Measurements from ENCODE around the gene SSH2. TPM values are rescaled to one million over a fixed set of nuclear protein-coding genes. Genes with fewer than 3 reads are reported as not detected.
A peak's percentile ranks its signal among the peaks of the same experiment; 100 is the strongest.

Gene SSH2
- total RNA-seq, 1 experiment from 2014 or later, result 15.2 TPM

DNA sequence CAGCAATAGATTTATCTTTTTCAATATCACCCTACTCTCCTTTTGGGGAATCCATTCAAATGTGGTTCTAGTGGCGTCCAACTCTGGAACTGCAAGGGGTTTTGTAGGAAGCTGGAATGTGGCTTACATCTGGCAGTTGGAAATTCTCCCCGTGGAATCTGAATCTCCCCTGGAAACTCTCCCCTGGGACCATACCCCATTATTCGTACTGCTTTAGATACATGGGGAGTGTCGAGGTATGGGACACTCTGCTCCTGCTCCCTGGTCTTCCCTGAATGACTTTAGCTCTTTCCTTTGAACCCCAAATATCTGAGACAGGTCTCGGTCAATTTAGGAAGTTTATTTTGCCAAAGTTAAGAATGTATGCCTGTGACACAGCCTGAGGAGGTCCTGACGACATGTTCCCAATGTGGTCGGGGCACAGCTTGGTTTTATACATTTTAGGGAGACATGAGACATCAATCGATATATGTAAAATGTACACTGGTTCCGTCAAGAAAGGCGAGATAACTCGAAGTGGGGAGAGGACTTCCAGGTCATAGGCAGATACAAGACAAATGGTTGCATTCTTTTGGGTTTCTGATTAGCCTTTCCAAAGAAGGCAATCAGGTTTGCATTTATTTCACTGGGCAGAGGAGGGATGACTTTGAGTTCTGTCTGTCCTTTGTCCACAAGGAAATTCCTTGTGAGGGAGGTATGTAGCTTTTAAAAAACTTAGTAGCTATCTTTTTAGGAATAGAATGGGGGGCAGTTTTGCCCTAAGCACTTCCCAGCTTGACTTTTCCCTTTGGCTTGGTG is 218.2 kb downstream of the SSH2 start:
- no peak for DNase-seq (ENCODE audit: low read depth, low spot score)
- in situ Hi-C loops (cut with HindIII; ENCODE audit: low pct_unique_long_range_greater_than_20kb, low sequenced_read_pairs), result no loop called here

DNA sequence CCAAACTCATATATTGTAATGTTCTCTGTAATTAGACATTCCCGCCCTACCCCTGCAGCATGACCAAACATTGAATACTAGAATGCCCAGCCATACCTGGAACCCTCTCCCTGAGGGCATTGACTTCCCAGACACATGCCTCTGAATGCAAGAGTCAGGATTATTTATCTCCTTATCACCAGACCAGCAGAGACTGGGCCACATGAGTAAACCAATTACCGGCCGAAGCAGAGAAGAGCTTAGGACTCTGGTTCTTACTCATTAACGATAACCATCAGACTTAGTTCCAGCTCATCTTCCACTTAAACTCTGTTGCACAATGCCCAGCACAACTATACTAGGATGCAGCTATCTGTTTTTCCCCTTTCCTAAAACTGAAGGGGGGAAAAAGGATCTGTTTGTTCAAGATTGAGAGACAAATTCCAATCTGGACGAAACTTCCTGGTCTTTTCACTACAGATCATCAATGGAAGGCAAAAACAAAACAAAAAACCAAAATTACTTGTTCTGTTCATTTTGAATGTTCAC is 219.1 kb downstream of the SSH2 start:
- in situ Hi-C loops (cut with HindIII; ENCODE audit: low pct_unique_long_range_greater_than_20kb, low sequenced_read_pairs), result no loop called here
- no peak for DNase-seq (ENCODE audit: low read depth, low spot score)

DNA sequence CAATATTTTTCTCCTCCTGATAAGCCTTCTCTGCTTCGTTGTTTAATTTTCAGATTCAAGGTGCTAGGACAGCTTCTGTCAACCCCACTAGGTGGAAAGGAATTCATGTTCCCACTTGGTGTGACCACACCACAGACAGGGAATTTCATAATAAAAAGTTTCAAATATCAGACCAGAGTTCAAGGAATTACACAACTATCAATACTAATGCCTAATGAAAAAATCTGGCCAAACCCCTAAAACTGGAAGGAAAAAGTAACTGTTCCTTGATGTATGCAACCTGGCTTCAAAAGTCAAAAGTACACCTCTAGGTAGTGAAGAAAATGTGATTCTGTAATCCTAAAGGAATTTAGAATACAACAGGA is 219.5 kb downstream of the SSH2 start:
- in situ Hi-C loops (cut with HindIII; ENCODE audit: low pct_unique_long_range_greater_than_20kb, low sequenced_read_pairs), result no loop called here
- DNase-seq (ENCODE audit: low read depth, low spot score), result no peak

DNA sequence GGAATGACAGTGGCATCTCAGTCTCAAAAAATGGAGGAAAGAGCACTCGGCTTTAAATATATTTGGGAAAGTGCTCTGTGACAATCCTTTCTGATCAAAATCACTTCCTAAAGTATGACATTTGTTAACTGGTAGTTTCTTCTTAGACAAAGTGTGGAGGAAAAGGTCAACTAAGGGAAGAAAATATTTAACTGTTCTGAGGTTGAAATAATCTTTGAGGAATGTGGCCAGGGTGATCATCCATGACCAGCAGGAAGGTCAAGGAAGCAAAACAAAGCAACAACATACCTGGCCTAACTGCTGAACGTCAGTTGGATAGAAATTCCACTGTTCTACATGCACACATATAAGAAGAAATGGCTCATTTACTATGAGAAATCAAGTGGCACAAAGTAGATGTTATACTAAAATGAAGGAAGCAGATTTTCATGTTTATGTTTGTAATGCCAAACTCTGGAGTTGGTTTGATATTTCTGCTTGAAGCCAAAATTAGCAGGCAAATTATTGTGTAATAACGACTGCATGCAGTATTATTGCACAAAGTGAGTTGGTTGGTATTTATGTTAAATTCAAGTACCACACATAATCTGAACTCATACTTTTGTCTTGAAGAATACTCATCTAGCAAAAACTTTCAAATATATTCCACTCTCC is 220.0 kb downstream of the SSH2 start:
- DNase-seq (ENCODE audit: low read depth, low spot score), result no peak
- in situ Hi-C loops (cut with HindIII; ENCODE audit: low pct_unique_long_range_greater_than_20kb, low sequenced_read_pairs), result no loop called here

DNA sequence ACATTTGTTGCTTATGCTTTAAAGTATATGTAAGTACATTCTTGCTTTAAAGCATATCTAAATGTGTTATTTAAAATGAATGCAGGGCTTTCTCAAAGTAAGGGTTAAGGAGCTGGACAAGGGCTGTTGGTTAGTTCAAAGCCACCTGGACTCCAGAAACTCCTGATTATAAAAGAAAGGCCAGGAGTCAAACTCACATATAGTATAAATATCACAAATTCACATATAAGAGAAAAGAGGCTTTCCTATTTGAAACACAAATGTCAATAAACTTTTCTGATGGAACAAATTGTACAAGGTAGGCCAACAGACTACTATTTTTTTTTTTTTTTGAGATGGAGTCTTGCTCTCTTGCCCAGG is 222.8 kb downstream of the SSH2 start:
- in situ Hi-C loops (cut with HindIII; ENCODE audit: low pct_unique_long_range_greater_than_20kb, low sequenced_read_pairs), result no loop called here
- no peak for DNase-seq (ENCODE audit: low read depth, low spot score)

DNA sequence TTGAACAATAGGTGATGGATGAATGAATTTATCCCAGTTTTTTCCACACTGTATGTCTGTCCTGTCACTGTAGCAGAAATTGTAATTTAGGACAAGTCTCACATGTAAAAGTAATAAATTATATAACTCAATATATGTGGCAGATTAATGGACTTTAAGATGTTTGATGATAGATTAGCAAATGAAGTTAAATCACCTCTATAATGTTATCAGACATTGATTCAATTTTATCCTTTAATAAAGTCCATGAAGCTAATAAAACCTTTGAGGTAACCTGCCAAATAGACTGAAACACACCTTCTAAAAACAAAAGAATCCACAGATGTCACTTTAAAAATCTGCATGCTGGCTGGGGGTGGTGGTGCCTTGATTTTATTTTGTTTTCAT is 224.0 kb downstream of the SSH2 start:
- in situ Hi-C loops (cut with HindIII; ENCODE audit: low pct_unique_long_range_greater_than_20kb, low sequenced_read_pairs), result no loop called here
- DNase-seq (ENCODE audit: low read depth, low spot score), result no peak

DNA sequence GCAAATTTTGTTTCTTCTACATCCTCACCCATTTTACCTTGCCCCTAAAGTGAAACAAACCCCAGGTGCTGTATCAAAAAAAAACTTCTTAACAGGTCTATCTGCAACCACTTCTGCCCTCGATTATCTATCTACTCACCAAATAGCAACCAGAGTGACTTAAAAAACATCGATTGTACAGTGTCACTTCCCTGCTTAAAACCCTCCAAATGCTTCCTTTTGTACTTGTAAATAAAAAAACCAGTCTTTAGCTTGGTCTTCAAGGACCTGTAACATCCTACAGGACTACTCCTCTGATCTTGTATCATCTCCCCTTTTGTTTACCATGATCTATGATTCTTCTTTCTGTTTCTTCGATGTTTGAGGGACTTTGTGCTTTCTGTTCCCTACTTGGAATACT is 224.6 kb downstream of the SSH2 start:
- in situ Hi-C loops (cut with HindIII; ENCODE audit: low pct_unique_long_range_greater_than_20kb, low sequenced_read_pairs), result no loop called here
- no peak for DNase-seq (ENCODE audit: low read depth, low spot score)

DNA sequence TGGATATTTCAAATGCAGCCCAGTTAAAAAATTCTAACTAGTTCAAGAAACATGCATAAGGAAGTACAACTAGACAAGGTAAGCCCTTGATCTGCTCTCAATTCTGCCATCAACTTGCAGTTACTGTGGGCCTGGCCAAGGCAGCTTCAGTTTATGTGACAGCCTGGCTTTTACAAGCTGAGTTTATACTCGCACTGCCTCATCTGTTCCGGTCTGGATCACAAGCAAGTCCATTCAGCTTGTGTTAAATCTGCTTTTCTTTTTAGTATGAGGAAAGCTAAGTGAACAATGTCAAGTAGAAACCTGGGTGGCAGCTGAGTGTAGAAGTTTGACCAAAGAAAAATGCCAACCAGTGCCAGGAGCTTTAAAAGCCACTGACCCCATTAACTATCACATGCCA is 230.7 kb downstream of the SSH2 start:
- in situ Hi-C loops (cut with HindIII; ENCODE audit: low pct_unique_long_range_greater_than_20kb, low sequenced_read_pairs), result no loop called here

DNA sequence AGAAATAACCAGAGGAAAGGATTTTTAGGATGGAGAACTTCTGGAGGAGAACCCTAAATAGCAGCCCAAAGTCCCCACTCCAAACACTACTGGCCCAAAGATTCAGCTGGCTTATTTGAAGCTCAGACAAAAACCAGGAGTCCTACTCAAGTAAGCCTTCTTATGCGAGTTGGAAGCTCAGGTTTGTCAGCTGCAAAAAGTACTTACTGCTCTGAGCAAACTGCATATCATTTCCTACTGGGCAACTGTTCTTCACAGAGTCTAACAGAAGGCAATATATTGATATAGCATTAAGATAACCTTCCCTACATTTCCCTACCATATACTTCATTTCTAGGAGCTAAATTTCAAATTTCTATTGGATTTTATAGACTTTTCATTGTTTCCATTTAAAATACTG is 231.2 kb downstream of the SSH2 start:
- DNase-seq (ENCODE audit: low read depth, low spot score), result no peak
- in situ Hi-C loops (cut with HindIII; ENCODE audit: low pct_unique_long_range_greater_than_20kb, low sequenced_read_pairs), result no loop called here

More for the DNA sequence above, 230.7 kb downstream of the SSH2 start:
- DNase-seq (ENCODE audit: low read depth, low spot score), result peak; percentile 6

DNA sequence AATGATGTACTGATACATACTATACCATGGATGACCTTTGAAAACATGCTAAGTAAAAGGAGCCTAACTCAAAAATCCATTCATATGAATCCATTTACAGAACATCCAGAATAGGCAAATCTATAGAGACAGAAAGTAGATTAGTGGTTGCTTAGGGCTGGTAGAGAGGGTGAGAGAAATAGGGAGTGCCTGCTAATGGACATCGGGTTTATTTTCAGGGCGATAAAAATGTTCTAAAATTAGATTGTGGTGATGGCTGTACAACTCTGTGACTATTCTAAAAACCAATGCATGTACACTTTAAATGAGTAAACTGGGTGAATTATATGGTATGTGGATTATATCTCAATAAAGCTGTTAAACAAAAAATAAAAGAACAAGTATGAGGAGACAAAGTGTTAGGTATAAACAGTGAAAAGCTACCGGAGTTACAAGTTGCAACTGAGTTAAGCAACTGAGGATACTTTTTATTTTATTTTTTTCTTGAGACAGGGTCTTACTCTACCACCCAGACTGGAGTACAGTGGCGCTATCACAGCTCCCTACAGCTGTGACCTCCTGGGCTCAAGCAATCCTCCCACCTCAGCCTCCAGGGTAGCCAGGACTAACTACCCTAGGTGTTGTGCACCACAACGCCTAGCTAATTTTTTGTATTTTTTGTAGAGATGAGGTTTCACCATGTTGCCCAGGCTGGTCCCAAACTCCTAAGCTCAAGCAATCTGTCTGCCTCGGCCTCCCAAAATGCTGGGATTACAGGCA is 231.8 kb downstream of the SSH2 start:
- in situ Hi-C loops (cut with HindIII; ENCODE audit: low pct_unique_long_range_greater_than_20kb, low sequenced_read_pairs), result no loop called here
- no peak for DNase-seq (ENCODE audit: low read depth, low spot score)

DNA sequence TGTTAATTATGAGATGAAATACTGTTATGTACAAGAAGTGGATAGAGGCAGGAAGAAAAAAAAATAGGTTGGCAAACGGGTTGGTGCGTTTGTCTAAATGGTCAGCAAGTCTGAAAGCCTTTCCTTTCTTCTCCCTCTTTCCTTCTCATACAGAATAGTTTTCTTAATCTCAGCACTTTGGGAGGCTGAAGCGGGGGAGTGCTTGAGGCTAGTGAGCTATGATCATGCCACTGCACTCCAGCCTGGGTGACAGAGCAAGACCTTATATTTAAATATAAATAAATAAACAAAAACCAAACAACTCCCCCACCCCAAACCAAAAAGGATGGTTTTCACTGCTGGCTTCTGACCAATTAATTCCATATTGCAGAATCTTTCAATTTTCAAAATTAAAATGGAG is 232.7 kb downstream of the SSH2 start:
- in situ Hi-C loops (cut with HindIII; ENCODE audit: low pct_unique_long_range_greater_than_20kb, low sequenced_read_pairs), result no loop called here

DNA sequence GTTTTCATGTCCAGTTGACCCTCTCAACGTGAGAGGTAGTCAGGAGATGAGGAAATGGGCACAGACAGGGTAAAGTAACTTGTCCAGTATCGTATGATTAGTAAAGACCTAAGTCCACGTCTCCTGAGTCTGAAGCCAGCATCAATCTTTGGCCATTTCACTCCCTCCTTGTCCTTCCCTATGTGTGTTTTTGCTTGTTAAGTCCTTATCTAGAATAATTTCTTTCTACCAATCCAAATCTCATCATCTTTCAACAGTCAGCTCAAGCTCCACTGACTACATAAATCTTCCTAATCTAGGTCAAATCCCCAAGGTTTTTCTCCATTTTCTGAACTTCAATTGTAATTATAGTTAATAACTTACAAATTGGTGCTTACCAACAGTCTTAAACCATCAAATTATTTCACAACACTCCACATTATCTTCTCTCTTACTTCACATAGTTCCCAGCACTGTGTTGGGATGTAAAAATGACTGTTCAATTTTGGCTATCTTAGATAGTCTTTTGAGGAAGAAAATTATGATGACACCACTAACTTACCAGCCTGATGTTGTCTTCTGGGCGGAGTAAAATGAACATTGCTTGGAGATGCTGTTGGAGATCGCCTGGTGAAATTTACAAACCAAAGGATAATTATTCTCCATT is 235.0 kb downstream of the SSH2 start:
- in situ Hi-C loops (cut with HindIII; ENCODE audit: low pct_unique_long_range_greater_than_20kb, low sequenced_read_pairs), result no loop called here
- no peak for DNase-seq (ENCODE audit: low read depth, low spot score)

More for the DNA sequence above, 232.7 kb downstream of the SSH2 start:
- no peak for DNase-seq (ENCODE audit: low read depth, low spot score)

DNA sequence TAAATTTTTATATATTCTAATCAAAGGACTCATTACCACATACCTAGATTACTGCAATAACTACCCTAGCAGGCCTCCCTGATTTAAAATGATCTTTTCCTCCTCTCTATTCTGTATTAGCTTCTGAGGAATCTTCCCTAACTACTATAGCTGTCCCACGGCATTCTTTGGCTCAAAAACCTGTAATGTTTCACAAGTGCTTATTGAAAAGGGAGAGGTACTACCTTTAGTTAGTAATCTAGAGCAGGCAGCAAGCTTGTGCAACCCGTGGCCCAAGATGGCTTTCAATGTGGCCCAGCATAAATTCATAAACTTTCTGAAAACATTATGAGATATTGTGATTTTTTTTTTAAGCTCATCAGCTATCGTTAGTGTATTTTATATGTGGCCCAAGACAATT is 236.3 kb downstream of the SSH2 start:
- in situ Hi-C loops (cut with HindIII; ENCODE audit: low pct_unique_long_range_greater_than_20kb, low sequenced_read_pairs), result no loop called here
- DNase-seq (ENCODE audit: low read depth, low spot score), result no peak

DNA sequence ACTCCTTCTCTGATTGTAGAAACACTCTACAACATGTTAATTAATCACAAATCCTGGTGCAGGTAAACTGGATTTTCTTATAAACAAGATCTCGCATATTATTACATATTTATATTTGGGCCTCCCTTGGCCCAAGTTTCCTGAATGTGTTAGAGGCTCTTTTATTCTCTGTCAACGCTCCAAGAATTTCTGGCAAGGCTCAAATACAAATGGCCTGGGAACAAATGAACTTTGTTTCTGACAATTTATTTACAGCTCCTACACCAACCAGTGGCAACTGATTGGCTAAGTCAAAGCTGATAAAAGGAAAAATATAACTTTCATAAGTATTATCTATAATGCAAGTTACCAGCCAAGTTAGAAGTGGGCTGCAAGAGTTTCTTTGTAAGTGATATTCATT is 242.4 kb downstream of the SSH2 start:
- in situ Hi-C loops (cut with HindIII; ENCODE audit: low pct_unique_long_range_greater_than_20kb, low sequenced_read_pairs), result no loop called here

DNA sequence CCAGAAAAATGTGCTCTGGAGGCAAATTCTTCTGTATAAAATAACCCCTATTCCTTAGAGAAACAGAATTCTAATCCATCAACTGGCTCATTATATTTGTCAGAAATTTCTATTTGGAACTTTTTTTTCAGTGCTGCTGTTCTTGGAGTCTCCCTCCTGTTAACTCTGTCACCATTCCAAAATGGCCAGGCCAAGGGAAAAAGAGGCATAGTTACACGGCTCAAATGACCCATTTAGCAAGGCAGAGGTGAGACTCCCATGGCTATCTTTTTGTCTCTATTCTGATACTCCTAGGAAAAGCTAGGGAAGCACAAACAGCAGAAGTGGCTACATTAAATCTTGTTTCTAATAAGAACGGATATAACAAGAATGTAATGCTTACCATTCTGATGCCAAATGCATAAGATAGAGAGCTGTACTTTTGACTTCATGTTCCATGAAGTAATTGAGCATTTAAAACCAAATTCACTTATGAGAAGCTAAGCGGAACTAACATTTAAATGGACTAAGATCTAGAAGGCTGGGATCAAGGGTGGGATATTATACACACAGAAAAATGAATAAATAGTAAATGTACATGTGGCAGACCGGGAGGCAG is 242.9 kb downstream of the SSH2 start:
- DNase-seq (ENCODE audit: low read depth, low spot score), result no peak
- in situ Hi-C loops (cut with HindIII; ENCODE audit: low pct_unique_long_range_greater_than_20kb, low sequenced_read_pairs), result no loop called here

More for the DNA sequence above, 242.4 kb downstream of the SSH2 start:
- DNase-seq (ENCODE audit: low read depth, low spot score), result no peak

DNA sequence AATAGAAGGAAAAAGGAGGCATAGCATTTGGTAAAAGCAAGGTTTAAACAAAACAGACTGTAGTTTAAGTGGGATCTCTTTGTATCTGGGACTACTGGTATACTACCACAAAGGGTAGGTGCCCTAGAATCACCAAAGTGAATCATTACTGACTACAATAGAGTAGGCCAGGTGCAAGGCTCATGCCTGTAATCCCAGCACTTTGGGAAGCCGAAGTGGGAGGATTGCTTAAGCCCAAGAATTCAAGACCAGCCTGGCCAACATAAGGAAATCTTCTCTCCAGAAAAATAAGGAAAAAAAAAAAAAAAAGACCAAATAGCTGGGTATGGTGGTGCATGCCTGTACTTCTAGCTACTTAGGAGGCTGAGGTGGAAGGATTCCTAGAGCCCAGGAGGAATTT is 246.5 kb downstream of the SSH2 start:
- no peak for DNase-seq (ENCODE audit: low read depth, low spot score)
- in situ Hi-C loops (cut with HindIII; ENCODE audit: low pct_unique_long_range_greater_than_20kb, low sequenced_read_pairs), result no loop called here

DNA sequence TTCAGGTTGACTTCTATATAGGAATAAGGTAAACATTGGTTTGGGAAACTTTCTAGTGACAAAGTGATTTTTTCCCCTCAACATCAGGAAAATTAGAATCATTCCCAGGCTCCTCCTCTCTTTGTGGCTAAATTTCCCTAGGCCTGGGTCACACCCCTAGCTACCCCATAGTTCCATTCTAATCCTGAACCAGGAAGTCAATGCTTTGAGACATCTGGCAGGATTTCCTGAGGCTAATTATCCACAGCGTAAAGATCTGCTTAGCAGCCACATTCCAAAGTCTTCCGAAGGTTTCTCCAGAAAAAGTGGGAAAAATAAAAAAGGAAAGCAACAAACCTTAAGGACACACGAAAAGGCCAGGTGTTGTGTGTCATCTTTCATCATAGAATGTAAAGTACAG is 247.0 kb downstream of the SSH2 start:
- in situ Hi-C loops (cut with HindIII; ENCODE audit: low pct_unique_long_range_greater_than_20kb, low sequenced_read_pairs), result no loop called here
- no peak for DNase-seq (ENCODE audit: low read depth, low spot score)

DNA sequence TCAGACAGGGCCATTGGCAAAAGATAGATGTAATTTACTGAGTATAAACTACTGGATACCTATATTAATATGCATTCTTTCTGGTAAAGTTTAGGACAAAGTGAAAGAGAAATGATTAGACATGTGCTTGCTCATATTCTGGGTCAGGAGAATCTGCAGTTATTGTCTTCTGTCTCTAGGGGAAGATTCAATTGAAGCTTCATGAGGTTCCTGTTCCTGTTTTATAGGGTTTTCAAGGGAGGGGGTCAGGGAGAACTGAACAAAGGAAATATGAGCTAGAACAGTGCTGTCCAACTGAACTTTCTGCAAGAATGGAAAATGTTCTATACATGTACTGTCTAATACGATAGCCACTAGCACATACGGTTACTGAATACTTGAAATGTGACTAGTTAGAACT is 248.0 kb downstream of the SSH2 start:
- in situ Hi-C loops (cut with HindIII; ENCODE audit: low pct_unique_long_range_greater_than_20kb, low sequenced_read_pairs), result no loop called here
- DNase-seq (ENCODE audit: low read depth, low spot score), result peak; percentile 58

Data from SK-MEL-5 (cell line).